ENCODE measurements around the gene NEK3. TPM values are rescaled to one million over a fixed set of nuclear protein-coding genes. Genes with fewer than 3 reads are reported as not detected.

Gene NEK3
- total and polyA plus RNA-seq, 2 donors from 2014 or later: 17.4 to 21.1 TPM

DNA sequence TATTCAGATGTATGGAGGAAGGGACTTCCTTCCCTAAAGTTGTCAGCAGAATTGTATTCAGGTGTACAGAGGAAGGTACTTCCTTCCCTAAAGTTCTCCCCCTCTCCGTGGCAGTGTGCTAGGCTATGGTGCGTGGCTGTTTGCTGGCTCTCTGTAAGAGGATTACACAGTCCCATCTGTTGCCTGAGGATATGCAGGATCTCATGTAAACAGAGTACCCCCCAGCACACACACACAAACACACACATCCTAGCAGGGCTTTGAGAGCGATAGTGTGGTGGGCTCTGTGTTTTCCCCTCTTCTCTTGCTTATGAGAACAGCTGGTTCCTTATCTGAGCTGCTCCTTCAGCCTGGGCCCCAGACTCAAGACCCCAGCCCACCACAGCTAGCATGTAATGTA lies 40.8 kb downstream of the NEK3 start:
- TF ChIP-seq, protein P1, sequence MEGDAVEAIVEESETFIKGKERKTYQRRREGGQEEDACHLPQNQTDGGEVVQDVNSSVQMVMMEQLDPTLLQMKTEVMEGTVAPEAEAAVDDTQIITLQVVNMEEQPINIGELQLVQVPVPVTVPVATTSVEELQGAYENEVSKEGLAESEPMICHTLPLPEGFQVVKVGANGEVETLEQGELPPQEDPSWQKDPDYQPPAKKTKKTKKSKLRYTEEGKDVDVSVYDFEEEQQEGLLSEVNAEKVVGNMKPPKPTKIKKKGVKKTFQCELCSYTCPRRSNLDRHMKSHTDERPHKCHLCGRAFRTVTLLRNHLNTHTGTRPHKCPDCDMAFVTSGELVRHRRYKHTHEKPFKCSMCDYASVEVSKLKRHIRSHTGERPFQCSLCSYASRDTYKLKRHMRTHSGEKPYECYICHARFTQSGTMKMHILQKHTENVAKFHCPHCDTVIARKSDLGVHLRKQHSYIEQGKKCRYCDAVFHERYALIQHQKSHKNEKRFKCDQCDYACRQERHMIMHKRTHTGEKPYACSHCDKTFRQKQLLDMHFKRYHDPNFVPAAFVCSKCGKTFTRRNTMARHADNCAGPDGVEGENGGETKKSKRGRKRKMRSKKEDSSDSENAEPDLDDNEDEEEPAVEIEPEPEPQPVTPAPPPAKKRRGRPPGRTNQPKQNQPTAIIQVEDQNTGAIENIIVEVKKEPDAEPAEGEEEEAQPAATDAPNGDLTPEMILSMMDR (IDR thresholded peaks at IDR 0.05; ENCODE audit: borderline replicate concordance, extremely low read depth, insufficient read depth): no peak
- Histone ChIP-seq H3K9me3 (ENCODE audit: control insufficient read depth in 2 of 3, insufficient read depth in 1 of 3, low read length in 3 of 3) (no peaks in the 10 kb centered on the region), H3K27ac (ENCODE audit: low read depth in 2 of 2, low read length in 2 of 2) (no peak overlapping the region), H3K4me3 (ENCODE audit: low read length in 3 of 3) (no peak overlapping the region), H3K27me3 (ENCODE audit: control insufficient read depth, insufficient read depth, low read length) (no peaks in the 10 kb centered on the region), H3K36me3 (ENCODE audit: control insufficient read depth in 2 of 3, insufficient read depth in 3 of 3, low read length in 3 of 3) (no peaks in the 10 kb centered on the region), H3K9ac (ENCODE audit: low read length in 3 of 3) (no peak overlapping the region), H3K4me1 (ENCODE audit: control insufficient read depth in 2 of 3, insufficient read depth in 2 of 3, low read depth in 1 of 3, low read length in 3 of 3) (no peaks in the 10 kb centered on the region)
- no peak for FAIRE-seq
- intact Hi-C loops (cut with DNase I): no loop called here
- no peak for DNase-seq

DNA sequence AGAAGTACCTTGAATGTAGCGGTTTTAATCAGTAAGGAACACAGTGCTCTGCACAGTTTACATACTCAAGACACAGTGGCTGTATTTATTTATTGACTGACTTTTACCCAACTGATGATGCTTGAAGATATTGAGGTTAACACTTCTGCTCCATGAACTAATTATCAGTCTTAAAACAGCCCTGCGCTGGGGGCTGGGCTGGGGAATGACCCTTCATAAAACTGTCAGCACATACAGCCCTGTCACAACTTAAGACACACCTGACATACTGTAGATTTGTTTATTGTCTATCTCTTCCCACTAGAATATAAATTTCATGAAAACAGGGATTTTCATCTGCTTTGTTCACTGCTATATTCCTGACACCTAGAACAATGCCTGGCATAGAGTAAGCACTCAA lies 41.3 kb downstream of the NEK3 start:
- TF ChIP-seq, protein P1 (IDR thresholded peaks at IDR 0.05; ENCODE audit: borderline replicate concordance, extremely low read depth, insufficient read depth): no peak
- no peak for FAIRE-seq
- Histone ChIP-seq H3K27ac (ENCODE audit: low read depth in 2 of 2, low read length in 2 of 2) (no peak overlapping the region), H3K9ac (ENCODE audit: low read length in 3 of 3) (no peak overlapping the region), H3K9me3 (ENCODE audit: control insufficient read depth in 2 of 3, insufficient read depth in 1 of 3, low read length in 3 of 3) (no peaks in the 10 kb centered on the region), H3K4me1 (ENCODE audit: control insufficient read depth in 2 of 3, insufficient read depth in 2 of 3, low read depth in 1 of 3, low read length in 3 of 3) (no peaks in the 10 kb centered on the region), H3K36me3 (ENCODE audit: control insufficient read depth in 2 of 3, insufficient read depth in 3 of 3, low read length in 3 of 3) (no peaks in the 10 kb centered on the region), H3K4me3 (ENCODE audit: low read length in 3 of 3) (no peak overlapping the region), H3K27me3 (ENCODE audit: control insufficient read depth, insufficient read depth, low read length) (no peaks in the 10 kb centered on the region)
- intact Hi-C loops (cut with DNase I): no loop called here
- no peak for DNase-seq

DNA sequence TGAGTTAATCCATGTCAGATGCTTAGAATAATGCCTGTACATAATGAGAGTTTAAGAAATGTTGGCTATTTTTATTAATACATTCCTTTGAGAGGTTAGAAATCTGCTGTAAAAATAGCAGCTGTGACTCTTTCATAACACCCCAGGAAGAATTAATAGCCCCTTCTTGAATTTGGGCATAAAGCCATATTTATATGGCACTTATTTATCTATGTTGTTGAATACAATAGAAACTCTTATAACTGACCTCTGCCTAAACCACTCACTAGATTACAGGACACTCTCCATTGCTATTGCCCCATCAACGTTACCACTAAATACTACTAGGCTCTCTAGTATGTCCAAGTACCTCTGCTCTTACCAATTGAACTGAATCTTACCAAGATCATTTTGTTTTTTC lies 46.8 kb downstream of the NEK3 start:
- intact Hi-C loops (cut with DNase I): no loop called here
- TF ChIP-seq, protein P1 (IDR thresholded peaks at IDR 0.05; ENCODE audit: borderline replicate concordance, extremely low read depth, insufficient read depth): no peak
- no peak for FAIRE-seq

DNA sequence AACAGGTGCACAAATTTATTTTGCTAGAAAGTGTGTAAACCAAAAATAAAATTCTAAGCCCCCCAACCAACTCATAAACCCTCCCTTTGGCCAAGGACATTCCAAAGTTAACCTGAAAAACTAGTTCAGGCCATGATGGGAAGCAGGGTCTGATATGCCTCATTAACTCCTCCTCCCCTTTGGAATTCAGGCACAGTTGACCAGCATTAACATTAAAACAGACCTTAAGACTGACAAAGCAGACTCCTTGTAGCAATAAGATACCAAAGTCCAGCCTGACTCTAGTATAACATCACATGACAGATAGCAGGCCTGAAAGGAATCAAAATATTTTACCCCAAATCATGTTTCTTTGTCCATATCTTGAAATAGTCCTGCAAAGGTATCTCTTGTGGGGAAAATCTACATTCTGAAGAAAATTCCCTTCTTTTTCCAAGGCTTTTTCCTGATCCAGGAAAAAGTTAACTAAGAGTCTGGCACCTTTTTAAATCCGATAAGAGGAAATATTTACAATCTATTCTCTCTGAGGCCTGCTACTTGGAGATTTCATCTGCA lies 50.2 kb downstream of the NEK3 start:
- Histone ChIP-seq H3K36me3 (ENCODE audit: control insufficient read depth in 2 of 3, insufficient read depth in 3 of 3, low read length in 3 of 3) (no peaks in the 10 kb centered on the region), H3K9ac (ENCODE audit: low read length in 3 of 3) (no peak overlapping the region), H3K27me3 (ENCODE audit: control insufficient read depth, insufficient read depth, low read length) (no peaks in the 10 kb centered on the region), H3K27ac (ENCODE audit: low read depth in 2 of 2, low read length in 2 of 2) (peak overlapping the region; percentile 47 to 54), H3K9me3 (ENCODE audit: control insufficient read depth in 2 of 3, insufficient read depth in 1 of 3, low read length in 3 of 3) (no peaks in the 10 kb centered on the region), H3K4me1 (ENCODE audit: control insufficient read depth in 2 of 3, insufficient read depth in 2 of 3, low read depth in 1 of 3, low read length in 3 of 3) (peaks cover 0 to 5% (median 0%) of the 10 kb centered on the region in 3 donors), H3K4me3 (ENCODE audit: low read length in 3 of 3) (peak overlapping the region in 1 of 3 donors; percentile 7)
- intact Hi-C loops (cut with DNase I): no loop called here
- DNase-seq (peak in 4 of 5 donors; percentile 39 to 90 (median 76)), FAIRE-seq (peak; percentile 32)
- TF ChIP-seq, protein P1 (IDR thresholded peaks at IDR 0.05; ENCODE audit: borderline replicate concordance, extremely low read depth, insufficient read depth): no peak

More for the DNA sequence above, 46.8 kb downstream of the NEK3 start:
- Histone ChIP-seq H3K27me3 (ENCODE audit: control insufficient read depth, insufficient read depth, low read length) (no peaks in the 10 kb centered on the region), H3K27ac (ENCODE audit: low read depth in 2 of 2, low read length in 2 of 2) (no peak overlapping the region), H3K9me3 (ENCODE audit: control insufficient read depth in 2 of 3, insufficient read depth in 1 of 3, low read length in 3 of 3) (no peaks in the 10 kb centered on the region), H3K4me1 (ENCODE audit: control insufficient read depth in 2 of 3, insufficient read depth in 2 of 3, low read depth in 1 of 3, low read length in 3 of 3) (peaks cover 0 to 5% (median 0%) of the 10 kb centered on the region in 3 donors), H3K4me3 (ENCODE audit: low read length in 3 of 3) (no peak overlapping the region), H3K36me3 (ENCODE audit: control insufficient read depth in 2 of 3, insufficient read depth in 3 of 3, low read length in 3 of 3) (no peaks in the 10 kb centered on the region), H3K9ac (ENCODE audit: low read length in 3 of 3) (no peak overlapping the region)
- no peak for DNase-seq

Data from kidney (tissue), 14 donors.